ENCODE data around the gene CHN1.

Gene CHN1

DNA sequence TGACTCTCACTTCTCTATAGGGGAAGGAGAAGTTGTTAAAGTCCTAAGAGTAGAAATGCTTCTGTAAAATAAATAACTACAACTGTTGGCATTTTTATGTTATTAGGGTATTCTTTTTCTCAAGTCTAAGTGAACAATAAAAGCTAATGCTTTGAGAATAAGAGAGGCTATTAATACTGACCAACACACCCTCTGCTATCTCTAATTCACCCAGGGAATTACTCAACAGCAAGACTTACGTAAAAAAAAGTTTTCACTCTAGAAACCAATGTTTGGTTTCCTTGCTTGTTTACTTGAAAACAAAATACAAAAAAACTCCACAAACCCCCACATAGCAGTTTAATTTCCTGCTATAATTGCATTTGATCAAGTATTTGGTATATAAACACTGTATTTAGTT lies 25.2 kb downstream of the CHN1 start:
- TF ChIP-seq, protein P1, sequence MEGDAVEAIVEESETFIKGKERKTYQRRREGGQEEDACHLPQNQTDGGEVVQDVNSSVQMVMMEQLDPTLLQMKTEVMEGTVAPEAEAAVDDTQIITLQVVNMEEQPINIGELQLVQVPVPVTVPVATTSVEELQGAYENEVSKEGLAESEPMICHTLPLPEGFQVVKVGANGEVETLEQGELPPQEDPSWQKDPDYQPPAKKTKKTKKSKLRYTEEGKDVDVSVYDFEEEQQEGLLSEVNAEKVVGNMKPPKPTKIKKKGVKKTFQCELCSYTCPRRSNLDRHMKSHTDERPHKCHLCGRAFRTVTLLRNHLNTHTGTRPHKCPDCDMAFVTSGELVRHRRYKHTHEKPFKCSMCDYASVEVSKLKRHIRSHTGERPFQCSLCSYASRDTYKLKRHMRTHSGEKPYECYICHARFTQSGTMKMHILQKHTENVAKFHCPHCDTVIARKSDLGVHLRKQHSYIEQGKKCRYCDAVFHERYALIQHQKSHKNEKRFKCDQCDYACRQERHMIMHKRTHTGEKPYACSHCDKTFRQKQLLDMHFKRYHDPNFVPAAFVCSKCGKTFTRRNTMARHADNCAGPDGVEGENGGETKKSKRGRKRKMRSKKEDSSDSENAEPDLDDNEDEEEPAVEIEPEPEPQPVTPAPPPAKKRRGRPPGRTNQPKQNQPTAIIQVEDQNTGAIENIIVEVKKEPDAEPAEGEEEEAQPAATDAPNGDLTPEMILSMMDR (conservative IDR thresholded peaks at IDR 0.05; ENCODE audit: low read depth, low read length) = no peak
- no peak overlapping the region for H3K4me3 ChIP-seq (ENCODE audit: low read depth, low read length)
- DNase-seq (ENCODE audit: low read depth) = no peak

DNA sequence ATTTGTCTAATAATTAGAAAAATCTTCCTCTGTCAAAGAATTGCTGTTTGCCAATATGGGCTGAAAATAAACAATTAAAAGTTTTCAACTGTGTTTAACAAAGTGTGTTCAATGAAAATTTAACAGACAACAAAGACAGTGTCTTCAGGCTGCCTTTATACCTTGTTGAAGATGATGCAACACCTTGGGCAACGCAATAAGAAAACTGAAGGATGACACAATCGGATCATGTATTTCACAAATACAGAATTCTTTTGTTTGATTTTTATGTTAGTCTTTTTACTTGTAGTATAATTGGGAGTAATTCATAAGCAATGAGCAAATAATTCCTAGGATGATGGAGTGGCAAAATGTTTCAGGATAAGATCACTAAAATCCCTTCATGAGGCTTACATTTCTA lies 27.8 kb downstream of the CHN1 start:
- TF ChIP-seq, protein P1 (conservative IDR thresholded peaks at IDR 0.05; ENCODE audit: low read depth, low read length) = no peak
- H3K4me3 ChIP-seq (ENCODE audit: low read depth, low read length) = no peak overlapping the region
- DNase-seq (ENCODE audit: low read depth) = no peak

- TF ChIP-seq, protein P1 (conservative IDR thresholded peaks at IDR 0.05; ENCODE audit: low read depth, low read length) = no peak
- no peak for DNase-seq (ENCODE audit: low read depth)
- no peak overlapping the region for H3K4me3 ChIP-seq (ENCODE audit: low read depth, low read length)
Measured at GRCh38 chr2:174974131-174974530, 31.1 kb downstream of the CHN1 start.

DNA sequence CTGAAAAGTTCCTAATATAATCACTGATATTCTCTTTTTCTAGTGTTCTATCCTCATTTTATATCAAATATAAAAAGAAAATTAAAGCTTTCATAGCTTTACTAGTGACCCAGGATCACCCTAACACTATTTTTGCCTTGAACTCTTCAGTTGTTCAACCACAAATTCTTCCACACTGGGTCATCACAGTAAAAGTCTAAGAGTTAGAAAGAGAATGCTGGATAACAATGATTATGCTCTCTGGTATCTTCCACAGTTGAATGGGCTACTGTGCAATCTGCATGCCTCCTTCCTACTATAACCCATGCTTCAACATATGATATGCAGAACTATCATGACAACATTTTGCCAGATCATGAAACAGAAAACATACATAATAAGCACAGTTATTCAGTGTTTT lies 32.3 kb downstream of the CHN1 start:
- peak; percentile 75 for DNase-seq (ENCODE audit: low read depth)
- TF ChIP-seq, protein P1 (conservative IDR thresholded peaks at IDR 0.05; ENCODE audit: low read depth, low read length) = no peak
- H3K4me3 ChIP-seq (ENCODE audit: low read depth, low read length) = no peak overlapping the region

- peak; percentile 60 for DNase-seq (ENCODE audit: low read depth)
- TF ChIP-seq, protein P1 (conservative IDR thresholded peaks at IDR 0.05; ENCODE audit: low read depth, low read length) = no peak
- no peak overlapping the region for H3K4me3 ChIP-seq (ENCODE audit: low read depth, low read length)
Measured at GRCh38 chr2:174971868-174972781, 33.1 kb downstream of the CHN1 start.

DNA sequence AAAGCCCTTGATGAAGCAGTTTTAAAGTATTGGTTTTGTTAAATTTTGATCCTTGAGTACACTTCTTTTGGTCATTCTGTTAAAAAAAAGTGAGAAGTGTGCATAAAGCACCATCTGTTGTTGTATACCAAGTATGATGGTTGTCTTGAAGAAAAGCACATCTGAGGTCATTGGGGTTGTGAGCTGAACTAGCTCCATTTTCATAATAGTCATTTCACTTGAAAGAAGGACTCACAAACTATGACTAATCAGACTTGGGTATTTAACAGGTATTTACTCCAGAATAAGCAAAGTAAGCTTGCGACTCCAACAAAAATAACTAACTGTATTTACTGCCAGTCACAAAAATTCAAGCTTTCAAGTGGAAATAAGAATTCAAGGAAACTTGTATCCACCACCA lies 35.1 kb downstream of the CHN1 start:
- peak; percentile 53 for DNase-seq (ENCODE audit: low read depth)
- H3K4me3 ChIP-seq (ENCODE audit: low read depth, low read length) = no peak overlapping the region
- TF ChIP-seq, protein P1 (conservative IDR thresholded peaks at IDR 0.05; ENCODE audit: low read depth, low read length) = no peak
